ENCODE data around the gene MTF2.

Gene MTF2

DNA sequence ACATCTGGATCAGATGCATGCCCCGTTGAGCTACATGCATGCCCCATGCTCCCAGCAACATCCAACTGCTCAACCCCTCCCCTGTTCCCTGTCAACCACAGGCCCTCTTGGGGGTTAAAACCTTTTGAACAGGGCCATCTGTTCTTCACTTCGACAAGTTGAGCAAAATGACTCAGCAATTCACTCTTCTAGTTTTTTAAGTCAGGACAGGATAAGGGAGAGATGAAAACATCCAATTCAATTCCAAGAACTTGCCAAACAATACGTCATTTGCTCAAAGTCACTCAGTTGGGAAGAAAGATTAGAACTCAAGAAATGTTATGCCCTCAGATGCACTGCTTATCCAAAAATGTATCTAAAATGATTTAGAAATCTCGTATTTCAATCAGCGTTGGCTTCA lies 46.1 kb upstream of the MTF2 start:
- H3K4me2 ChIP-seq (ENCODE audit: low read length), result peak overlapping the region; percentile 76
- no peaks in the 10 kb centered on the region for H4K20me1 ChIP-seq (ENCODE audit: insufficient read depth, low read length)
- H3K27ac ChIP-seq (ENCODE audit: low read length), result peak overlapping the region; percentile 83
- no peaks in the 10 kb centered on the region; the same call in 1 of the 2 replicates for H3K9me3 ChIP-seq (ENCODE audit: insufficient read depth, low read length)
- H3K36me3 ChIP-seq (replicated peaks; ENCODE audit: low read depth, low read length), result no peaks in the 10 kb centered on the region
- no peak for TF ChIP-seq EZH2phosphoT487 (IDR thresholded peaks at IDR 0.05; ENCODE audit: low read depth)
- TF ChIP-seq, protein P1, sequence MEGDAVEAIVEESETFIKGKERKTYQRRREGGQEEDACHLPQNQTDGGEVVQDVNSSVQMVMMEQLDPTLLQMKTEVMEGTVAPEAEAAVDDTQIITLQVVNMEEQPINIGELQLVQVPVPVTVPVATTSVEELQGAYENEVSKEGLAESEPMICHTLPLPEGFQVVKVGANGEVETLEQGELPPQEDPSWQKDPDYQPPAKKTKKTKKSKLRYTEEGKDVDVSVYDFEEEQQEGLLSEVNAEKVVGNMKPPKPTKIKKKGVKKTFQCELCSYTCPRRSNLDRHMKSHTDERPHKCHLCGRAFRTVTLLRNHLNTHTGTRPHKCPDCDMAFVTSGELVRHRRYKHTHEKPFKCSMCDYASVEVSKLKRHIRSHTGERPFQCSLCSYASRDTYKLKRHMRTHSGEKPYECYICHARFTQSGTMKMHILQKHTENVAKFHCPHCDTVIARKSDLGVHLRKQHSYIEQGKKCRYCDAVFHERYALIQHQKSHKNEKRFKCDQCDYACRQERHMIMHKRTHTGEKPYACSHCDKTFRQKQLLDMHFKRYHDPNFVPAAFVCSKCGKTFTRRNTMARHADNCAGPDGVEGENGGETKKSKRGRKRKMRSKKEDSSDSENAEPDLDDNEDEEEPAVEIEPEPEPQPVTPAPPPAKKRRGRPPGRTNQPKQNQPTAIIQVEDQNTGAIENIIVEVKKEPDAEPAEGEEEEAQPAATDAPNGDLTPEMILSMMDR (IDR thresholded peaks at IDR 0.05; ENCODE audit: low read depth, low read length), result no peak
- H3K4me3 ChIP-seq (ENCODE audit: low read length), result peak overlapping the region; percentile 45
- H3K79me2 ChIP-seq (ENCODE audit: low read length), result no peaks in the 10 kb centered on the region
- peaks cover 24% of the 10 kb centered on the region for H3K4me1 ChIP-seq (ENCODE audit: low read length)
- H2AFZ ChIP-seq (ENCODE audit: low read depth, low read length), result peak overlapping the region; percentile 31; the same call in 1 of the 2 replicates
- H3K27me3 ChIP-seq (ENCODE audit: low read depth, low read length), result no peaks in the 10 kb centered on the region
- peak overlapping the region; percentile 39; the same call in 1 of the 2 replicates for H3K9ac ChIP-seq (ENCODE audit: low read length)

- TF ChIP-seq EZH2phosphoT487 (IDR thresholded peaks at IDR 0.05; ENCODE audit: low read depth), result no peak
- TF ChIP-seq, protein P1 (IDR thresholded peaks at IDR 0.05; ENCODE audit: low read depth, low read length), result no peak
- peak overlapping the region; percentile 39; the same call in 1 of the 2 replicates for H3K9ac ChIP-seq (ENCODE audit: low read length)
- no peaks in the 10 kb centered on the region; the same call in 1 of the 2 replicates for H3K9me3 ChIP-seq (ENCODE audit: insufficient read depth, low read length)
- H4K20me1 ChIP-seq (ENCODE audit: insufficient read depth, low read length), result no peaks in the 10 kb centered on the region
- no peaks in the 10 kb centered on the region for H3K27me3 ChIP-seq (ENCODE audit: low read depth, low read length)
- peak overlapping the region; percentile 76 for H3K4me2 ChIP-seq (ENCODE audit: low read length)
- no peaks in the 10 kb centered on the region for H3K36me3 ChIP-seq (replicated peaks; ENCODE audit: low read depth, low read length)
- H3K79me2 ChIP-seq (ENCODE audit: low read length), result no peaks in the 10 kb centered on the region
- H3K4me1 ChIP-seq (ENCODE audit: low read length), result peaks cover 30% of the 10 kb centered on the region
- H2AFZ ChIP-seq (ENCODE audit: low read depth, low read length), result peak overlapping the region; percentile 31; the same call in 1 of the 2 replicates
- H3K4me3 ChIP-seq (ENCODE audit: low read length), result peak overlapping the region; percentile 45
- H3K27ac ChIP-seq (ENCODE audit: low read length), result peak overlapping the region; percentile 83
Observed at GRCh38 chr1:93033785-93034184, 45.3 kb upstream of the MTF2 start.

- Histone ChIP-seq H3K27me3 (ENCODE audit: low read depth, low read length) (no peaks in the 10 kb centered on the region), H3K4me2 (ENCODE audit: low read length) (peak overlapping the region; percentile 76), H3K36me3 (replicated peaks; ENCODE audit: low read depth, low read length) (no peaks in the 10 kb centered on the region), H2AFZ (ENCODE audit: low read depth, low read length) (no peak overlapping the region), H3K9ac (ENCODE audit: low read length) (no peak overlapping the region), H3K4me3 (ENCODE audit: low read length) (no peak overlapping the region; the same call in 1 of the 2 replicates), H3K79me2 (ENCODE audit: low read length) (no peaks in the 10 kb centered on the region), H4K20me1 (ENCODE audit: insufficient read depth, low read length) (no peaks in the 10 kb centered on the region), H3K4me1 (ENCODE audit: low read length) (peaks cover 35% of the 10 kb centered on the region), H3K9me3 (ENCODE audit: insufficient read depth, low read length) (no peaks in the 10 kb centered on the region; the same call in 1 of the 2 replicates), H3K27ac (ENCODE audit: low read length) (peak overlapping the region; percentile 83)
- no peak for TF ChIP-seq EZH2phosphoT487 (IDR thresholded peaks at IDR 0.05; ENCODE audit: low read depth)
- TF ChIP-seq, protein P1 (IDR thresholded peaks at IDR 0.05; ENCODE audit: low read depth, low read length), result no peak
Observed at GRCh38 chr1:93034397-93034796, 44.7 kb upstream of the MTF2 start.

- Histone ChIP-seq H3K27me3 (ENCODE audit: low read depth, low read length) (no peaks in the 10 kb centered on the region), H2AFZ (ENCODE audit: low read depth, low read length) (no peak overlapping the region), H3K4me2 (ENCODE audit: low read length) (no peak overlapping the region), H4K20me1 (ENCODE audit: insufficient read depth, low read length) (no peaks in the 10 kb centered on the region), H3K4me1 (ENCODE audit: low read length) (peaks cover 35% of the 10 kb centered on the region), H3K9me3 (ENCODE audit: insufficient read depth, low read length) (no peaks in the 10 kb centered on the region), H3K9ac (ENCODE audit: low read length) (no peak overlapping the region), H3K4me3 (ENCODE audit: low read length) (no peak overlapping the region), H3K36me3 (replicated peaks; ENCODE audit: low read depth, low read length) (no peaks in the 10 kb centered on the region), H3K27ac (ENCODE audit: low read length) (no peak overlapping the region), H3K79me2 (ENCODE audit: low read length) (no peaks in the 10 kb centered on the region)
- no peak for TF ChIP-seq EZH2phosphoT487 (IDR thresholded peaks at IDR 0.05; ENCODE audit: low read depth)
- TF ChIP-seq, protein P1 (IDR thresholded peaks at IDR 0.05; ENCODE audit: low read depth, low read length), result no peak
Observed at GRCh38 chr1:93036672-93037071, 42.4 kb upstream of the MTF2 start.

Measured in OCI-LY3 (cell line).